ENCODE measurements around the gene ZDHHC11B.

DNA sequence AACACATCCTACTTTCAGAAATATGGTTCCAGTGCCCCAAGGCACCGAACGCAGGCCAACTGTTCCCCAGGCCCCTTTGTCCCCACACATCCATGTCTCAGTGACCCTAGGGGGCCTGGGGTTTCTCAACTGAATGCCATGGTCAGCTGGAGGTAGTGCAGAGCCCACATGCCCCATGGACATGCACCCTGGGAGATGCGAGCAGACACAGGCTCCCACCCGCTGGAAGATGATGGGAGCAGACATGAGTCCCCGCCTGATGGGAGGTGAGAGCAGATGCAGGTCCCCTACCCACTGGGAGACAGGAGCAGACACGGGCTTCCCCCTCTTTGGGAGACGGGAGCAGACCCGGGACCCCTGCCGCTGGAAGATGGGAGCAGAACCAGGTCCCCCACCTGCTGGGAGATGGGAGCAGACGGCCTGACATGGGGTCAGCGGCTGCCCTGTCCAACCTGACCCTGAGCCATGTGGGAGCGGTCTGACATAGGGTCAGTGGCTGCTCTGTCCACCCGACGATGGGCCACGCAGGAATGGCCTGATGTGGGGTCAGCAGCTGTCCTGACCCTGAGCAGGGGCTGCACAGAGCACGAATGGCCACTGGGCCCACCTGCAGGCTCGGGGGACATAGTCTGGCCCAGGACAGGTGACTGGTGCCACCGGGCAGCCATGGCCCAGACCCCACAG, 18.4 kb downstream of the ZDHHC11B start:
- TF ChIP-seq, protein P1, sequence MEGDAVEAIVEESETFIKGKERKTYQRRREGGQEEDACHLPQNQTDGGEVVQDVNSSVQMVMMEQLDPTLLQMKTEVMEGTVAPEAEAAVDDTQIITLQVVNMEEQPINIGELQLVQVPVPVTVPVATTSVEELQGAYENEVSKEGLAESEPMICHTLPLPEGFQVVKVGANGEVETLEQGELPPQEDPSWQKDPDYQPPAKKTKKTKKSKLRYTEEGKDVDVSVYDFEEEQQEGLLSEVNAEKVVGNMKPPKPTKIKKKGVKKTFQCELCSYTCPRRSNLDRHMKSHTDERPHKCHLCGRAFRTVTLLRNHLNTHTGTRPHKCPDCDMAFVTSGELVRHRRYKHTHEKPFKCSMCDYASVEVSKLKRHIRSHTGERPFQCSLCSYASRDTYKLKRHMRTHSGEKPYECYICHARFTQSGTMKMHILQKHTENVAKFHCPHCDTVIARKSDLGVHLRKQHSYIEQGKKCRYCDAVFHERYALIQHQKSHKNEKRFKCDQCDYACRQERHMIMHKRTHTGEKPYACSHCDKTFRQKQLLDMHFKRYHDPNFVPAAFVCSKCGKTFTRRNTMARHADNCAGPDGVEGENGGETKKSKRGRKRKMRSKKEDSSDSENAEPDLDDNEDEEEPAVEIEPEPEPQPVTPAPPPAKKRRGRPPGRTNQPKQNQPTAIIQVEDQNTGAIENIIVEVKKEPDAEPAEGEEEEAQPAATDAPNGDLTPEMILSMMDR (IDR thresholded peaks at IDR 0.05; ENCODE audit: low read depth, low read length, poor library complexity, severe bottlenecking) = no peak
- no peak for TF ChIP-seq EZH2phosphoT487 (IDR thresholded peaks at IDR 0.05; ENCODE audit: borderline replicate concordance, low read length)

Data from DOHH2 (cell line).